ENCODE data around the gene TMEM80. TPM values are rescaled to one million over a fixed set of nuclear protein-coding genes. Genes with fewer than 3 reads are reported as not detected.

Gene TMEM80
- polyA plus RNA-seq, 1 experiment: 18.7 TPM

GRCh38 chr11:745428-745827 lies 49.8 kb downstream of the TMEM80 start:
- H3K9me3 ChIP-seq (ENCODE audit: control insufficient read depth, insufficient read depth, low read length): no peaks in the 10 kb centered on the region; the same call in 1 of the 2 replicates
- ChIA-PET POLR2A (no interaction called here), CTCF (no interaction called here)
- H3K27me3 ChIP-seq (ENCODE audit: control insufficient read depth, insufficient read depth, low read length): no peaks in the 10 kb centered on the region
- H3K27ac ChIP-seq (ENCODE audit: low read depth, low read length): no peak overlapping the region
- no peak overlapping the region for H3K4me3 ChIP-seq (ENCODE audit: low read depth, low read length)
- no peak for DNase-seq (ENCODE audit: low read depth, low spot score)
- TF ChIP-seq, protein P1, sequence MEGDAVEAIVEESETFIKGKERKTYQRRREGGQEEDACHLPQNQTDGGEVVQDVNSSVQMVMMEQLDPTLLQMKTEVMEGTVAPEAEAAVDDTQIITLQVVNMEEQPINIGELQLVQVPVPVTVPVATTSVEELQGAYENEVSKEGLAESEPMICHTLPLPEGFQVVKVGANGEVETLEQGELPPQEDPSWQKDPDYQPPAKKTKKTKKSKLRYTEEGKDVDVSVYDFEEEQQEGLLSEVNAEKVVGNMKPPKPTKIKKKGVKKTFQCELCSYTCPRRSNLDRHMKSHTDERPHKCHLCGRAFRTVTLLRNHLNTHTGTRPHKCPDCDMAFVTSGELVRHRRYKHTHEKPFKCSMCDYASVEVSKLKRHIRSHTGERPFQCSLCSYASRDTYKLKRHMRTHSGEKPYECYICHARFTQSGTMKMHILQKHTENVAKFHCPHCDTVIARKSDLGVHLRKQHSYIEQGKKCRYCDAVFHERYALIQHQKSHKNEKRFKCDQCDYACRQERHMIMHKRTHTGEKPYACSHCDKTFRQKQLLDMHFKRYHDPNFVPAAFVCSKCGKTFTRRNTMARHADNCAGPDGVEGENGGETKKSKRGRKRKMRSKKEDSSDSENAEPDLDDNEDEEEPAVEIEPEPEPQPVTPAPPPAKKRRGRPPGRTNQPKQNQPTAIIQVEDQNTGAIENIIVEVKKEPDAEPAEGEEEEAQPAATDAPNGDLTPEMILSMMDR (IDR thresholded peaks at IDR 0.05; ENCODE audit: low read depth, low read length): no peak

- DNase-seq (ENCODE audit: low read depth, low spot score): no peak
- no peak overlapping the region for H3K27ac ChIP-seq (ENCODE audit: low read depth, low read length)
- ChIA-PET POLR2A (interaction anchor here (0.7 to 2.3 kb wide), 4 partner anchors 18 to 51 kb away, joined by 3 to 10 read pairs (median 4); partner anchors contain the start of genes DEAF1 and TMEM80), CTCF (interaction anchor here (0.7 kb wide), 1 partner anchor 29 kb away, joined by 4 read pairs; no protein-coding TSS in a partner anchor)
- no peaks in the 10 kb centered on the region; the same call in 1 of the 2 replicates for H3K9me3 ChIP-seq (ENCODE audit: control insufficient read depth, insufficient read depth, low read length)
- peak overlapping the region; percentile 81 for H3K4me3 ChIP-seq (ENCODE audit: low read depth, low read length)
- H3K27me3 ChIP-seq (ENCODE audit: control insufficient read depth, insufficient read depth, low read length): no peaks in the 10 kb centered on the region
- TF ChIP-seq, protein P1 (IDR thresholded peaks at IDR 0.05; ENCODE audit: low read depth, low read length): no peak; the same call in 1 of the 2 replicates
Measured at GRCh38 chr11:746289-747157, 50.9 kb downstream of the TMEM80 start.

GRCh38 chr11:747158-748006 lies 51.8 kb downstream of the TMEM80 start, which contains the start of gene TALDO1:
TALDO1 (plus strand) TSS chr11:747464; CDS start chr11:747482, 18 bp downstream.
- CTCF ChIA-PET: interaction anchor here (0.9 to 1.1 kb wide), 2 partner anchors 19 to 86 kb away, joined by 3 to 4 read pairs; no protein-coding TSS in a partner anchor
- POLR2A ChIA-PET: interaction anchor here (0.8 to 2.3 kb wide), 5 partner anchors 10 to 52 kb away, joined by 3 to 10 read pairs (median 3); partner anchors contain the start of genes DEAF1 and TMEM80
- Histone ChIP-seq H3K4me3 (ENCODE audit: low read depth, low read length) (peak within 1 kb of the TSS; percentile 81), H3K27me3 (ENCODE audit: control insufficient read depth, insufficient read depth, low read length) (no peaks in the 10 kb centered on the region), H3K27ac (ENCODE audit: low read depth, low read length) (peak within 1 kb of the TSS; percentile 74), H3K9me3 (ENCODE audit: control insufficient read depth, insufficient read depth, low read length) (no peaks in the 10 kb centered on the region; the same call in 1 of the 2 replicates)
- DNase-seq (ENCODE audit: low read depth, low spot score): peak; percentile 37
- TF ChIP-seq, protein P1 (IDR thresholded peaks at IDR 0.05; ENCODE audit: low read depth, low read length): peak; percentile 1; the same call in 1 of the 2 replicates

DNA sequence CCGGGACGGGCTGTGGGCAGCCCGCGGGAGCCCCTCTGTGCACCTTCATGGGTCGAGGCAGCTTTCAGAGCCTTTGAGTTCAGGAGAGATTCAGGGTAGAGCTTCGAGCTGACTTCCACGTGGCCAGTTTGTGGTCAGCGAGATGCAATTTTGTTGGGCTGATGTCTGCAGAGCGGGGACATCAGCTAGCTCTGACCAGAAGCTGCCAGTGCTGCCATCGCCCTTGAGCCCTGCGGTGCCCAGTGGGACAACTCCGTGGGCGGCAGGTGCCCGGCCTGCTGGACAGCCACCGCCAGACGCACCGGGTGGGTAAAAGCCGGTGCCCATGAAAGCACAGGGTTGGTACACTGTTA lies 52.4 kb downstream of the TMEM80 start:
- POLR2A ChIA-PET: interaction anchor here (0.6 to 2.3 kb wide), 5 partner anchors 9 to 1362 kb away, joined by 3 to 10 read pairs (median 6); partner anchors contain the start of genes DEAF1 and TMEM80
- TF ChIP-seq, protein P1 (IDR thresholded peaks at IDR 0.05; ENCODE audit: low read depth, low read length): no peak
- DNase-seq (ENCODE audit: low read depth, low spot score): no peak
- Histone ChIP-seq H3K27ac (ENCODE audit: low read depth, low read length) (peak overlapping the region; percentile 74), H3K27me3 (ENCODE audit: control insufficient read depth, insufficient read depth, low read length) (no peaks in the 10 kb centered on the region), H3K9me3 (ENCODE audit: control insufficient read depth, insufficient read depth, low read length) (no peaks in the 10 kb centered on the region; the same call in 1 of the 2 replicates), H3K4me3 (ENCODE audit: low read depth, low read length) (peak overlapping the region; percentile 81)
- CTCF ChIA-PET: interaction anchor here (0.9 to 1.1 kb wide), 2 partner anchors 20 to 86 kb away, joined by 3 to 4 read pairs; no protein-coding TSS in a partner anchor

Measured in AG04450 (cell line).